Pancreas (tissue), 10 donors: ENCODE measurements around the gene VAC14. TPM values are rescaled to one million over a fixed set of nuclear protein-coding genes. Genes with fewer than 3 reads are reported as not detected.
A peak's percentile ranks its signal among the peaks of the same experiment; 100 is the strongest.

ENCODE experiments used
- ATAC-seq, 4 donors: fragments of 200-7000 bp; cut with Tn5 transposase; one replicate each; pipeline versions ENCODE4 v1.8.0 to v1.9.1; 2020; ENCODE audit warnings: mild to moderate bottlenecking in 4 of 4, moderate library complexity in 4 of 4
- DNase-seq, 6 donors: peaks; one replicate each; pipeline ENCODE4 v3.0.0-alpha.2; 2020
- FAIRE-seq: peaks from 2 replicates; lab custom pipeline; 2012; peaks lifted over from hg19 to GRCh38; lab: Jason Lieb, UNC
- H3K27ac ChIP-seq, 4 donors: fragments of 200-600 bp; sonication (generic); 1 replicate in 3 of 4; 2 replicates in 1 of 4; pipeline versions ENCODE4 v1.5.0 to v1.8.0; 2020
- H3K27me3 ChIP-seq, 4 donors: fragments of 200-600 bp; one replicate each; pipeline ENCODE4 v1.8.0; 2021
- H3K36me3 ChIP-seq, 3 donors: fragments of 200-600 bp; sonication (generic) in 1 of 3; one replicate each; pipeline versions ENCODE4 v1.5.0 to v1.8.0; 2020 to 2021
- H3K4me1 ChIP-seq, 3 donors: fragments of 200-600 bp; one replicate each; pipeline ENCODE4 v1.8.0; 2021
- H3K4me3 ChIP-seq, 4 donors: fragments of 200-600 bp; sonication (generic) in 2 of 4; one replicate each; pipeline versions ENCODE4 v1.5.0 to v1.8.0; 2020 to 2021
- H3K9me3 ChIP-seq, 4 donors: fragments of 200-600 bp; one replicate each; pipeline ENCODE4 v1.8.0; 2021
- CTCF ChIP-seq, 4 donors: fragments of 200-600 bp; sonication (generic) in 3 of 4; IDR thresholded peaks; one replicate each; pipeline versions ENCODE4 v1.5.0 to v1.8.0; 2021; ENCODE audit warnings: antibody characterized with exemption in 4 of 4
- WGBS, 2 donors: extraction: QIAGEN DNeasy Blood & Tissue Kit; methylation state at CpG; one replicate each; pipeline ENCODE4 v1.1.7; 2013; 5-methylcytosine and 5-hydroxymethylcytosine counted together
- intact Hi-C, 3 donors: fragments of 100-400 bp; cut with DNase I; formaldehyde crosslinking; loops; one replicate each; pipeline versions ENCODE4 v1.11.1 to v1.14.2; 2022
- polyA plus RNA-seq, 2 donors: library from polyadenylated mRNA; stranded (reverse); fragments of 200-250 nt; gene quantifications; one replicate each; pipeline ENCODE4 v1.2.3, GENCODE V29; 2013
- total RNA-seq, 6 donors: library from RNA; stranded (reverse); fragmentation: NEBNext Ultra II Directional in 4 of 6; extraction: Animal tissue kit (Norgen Biotek cat#: 25700) in 4 of 6; gene quantifications; one replicate each; pipeline versions ENCODE4 v1.2.1 to v1.2.4, GENCODE V29; 2021 to 2023
- donor health status: healthy with polysubstance abuse.
- donor health status: DM: no; HTN: no; CAD: no; lungs with moderate emphysema.
- donor health status: DM: no; HTN: no; CAD: no.
- donor health status: control.
- donor health status: control.
- donor health status: Bipolar disorder and iron deficiency.
- donor health status: DM: yes; HTN: yes; CAD: no.
- donor health status: DM: no; HTN: no; CAD: no.
- donor health status: DM: no; HTN: no; CAD: no.
- donor health status: DM: yes; HTN: yes; CAD: no.

The VAC14 gene
- total and polyA plus RNA-seq, 8 donors, result 9.6 to 36.3 (median 14.9) TPM

- DNase-seq, result no peak
- Histone ChIP-seq H3K4me3 (no peak overlapping the region), H3K4me1 (no peaks in the 10 kb centered on the region), H3K27ac (no peak overlapping the region), H3K9me3 (no peaks in the 10 kb centered on the region), H3K27me3 (no peaks in the 10 kb centered on the region), H3K36me3 (no peaks in the 10 kb centered on the region)
- TF ChIP-seq CTCF (IDR thresholded peaks at IDR 0.05), result no peak
- FAIRE-seq, result no peak
- no peak for ATAC-seq
- 62 to 72% methylated on average over 5 of the region's 5 CpGs for WGBS, 2 donors
- intact Hi-C loops, result loop anchor here in 2 of 3 donors (10.0 kb wide), 2 partner anchors 124 to 284 kb away; no protein-coding TSS in a partner anchor
Measured at GRCh38 chr16:70658921-70659320, 142.0 kb downstream of the VAC14 start.

GRCh38 chr16:70657956-70658355, 143.0 kb downstream of the VAC14 start:
- intact Hi-C loops, result loop anchor here in 2 of 3 donors (10.0 kb wide), 2 partner anchors 123 to 283 kb away; no protein-coding TSS in a partner anchor
- Histone ChIP-seq H3K36me3 (no peaks in the 10 kb centered on the region), H3K4me1 (no peaks in the 10 kb centered on the region), H3K27ac (no peak overlapping the region), H3K4me3 (no peak overlapping the region), H3K27me3 (no peaks in the 10 kb centered on the region), H3K9me3 (no peaks in the 10 kb centered on the region)
- no peak for TF ChIP-seq CTCF (IDR thresholded peaks at IDR 0.05)
- ATAC-seq (no peak), DNase-seq (peak in 1 of 6 donors; percentile 34), FAIRE-seq (no peak)
- 77 to 89% methylated on average over 7 of the region's 7 CpGs for WGBS, 2 donors

GRCh38 chr16:70656712-70657263, 144.2 kb downstream of the VAC14 start:
- Histone ChIP-seq H3K36me3 (no peaks in the 10 kb centered on the region), H3K4me1 (no peaks in the 10 kb centered on the region), H3K27me3 (no peaks in the 10 kb centered on the region), H3K27ac (no peak overlapping the region), H3K4me3 (no peak overlapping the region), H3K9me3 (no peaks in the 10 kb centered on the region)
- no peak for ATAC-seq
- DNase-seq, result peak in 2 of 6 donors; percentile 50 to 66
- WGBS, 2 donors, result 59 to 68% methylated on average over 22 of the region's 22 CpGs
- FAIRE-seq, result no peak
- intact Hi-C loops, result loop anchor here in 2 of 3 donors (10.0 kb wide), 2 partner anchors 122 to 282 kb away; no protein-coding TSS in a partner anchor
- no peak for TF ChIP-seq CTCF (IDR thresholded peaks at IDR 0.05)

- no peak overlapping the region for H3K27ac ChIP-seq
- ATAC-seq (no peak), FAIRE-seq (no peak), DNase-seq (no peak)
- no peak for TF ChIP-seq CTCF (IDR thresholded peaks at IDR 0.05)
- no peak overlapping the region for H3K4me3 ChIP-seq
- H3K9me3 ChIP-seq, result no peaks in the 10 kb centered on the region
- H3K36me3 ChIP-seq, result no peaks in the 10 kb centered on the region
- 71 to 81% methylated on average over 8 of the region's 8 CpGs for WGBS, 2 donors
- no peaks in the 10 kb centered on the region for H3K4me1 ChIP-seq
- no peaks in the 10 kb centered on the region for H3K27me3 ChIP-seq
- intact Hi-C loops, result loop anchor here in 2 of 3 donors (10.0 kb wide), 2 partner anchors 121 to 281 kb away; no protein-coding TSS in a partner anchor
Measured at GRCh38 chr16:70656065-70656711, 144.8 kb downstream of the VAC14 start.
